Measurements from ENCODE around the gene LNX2.

The LNX2 gene

DNA sequence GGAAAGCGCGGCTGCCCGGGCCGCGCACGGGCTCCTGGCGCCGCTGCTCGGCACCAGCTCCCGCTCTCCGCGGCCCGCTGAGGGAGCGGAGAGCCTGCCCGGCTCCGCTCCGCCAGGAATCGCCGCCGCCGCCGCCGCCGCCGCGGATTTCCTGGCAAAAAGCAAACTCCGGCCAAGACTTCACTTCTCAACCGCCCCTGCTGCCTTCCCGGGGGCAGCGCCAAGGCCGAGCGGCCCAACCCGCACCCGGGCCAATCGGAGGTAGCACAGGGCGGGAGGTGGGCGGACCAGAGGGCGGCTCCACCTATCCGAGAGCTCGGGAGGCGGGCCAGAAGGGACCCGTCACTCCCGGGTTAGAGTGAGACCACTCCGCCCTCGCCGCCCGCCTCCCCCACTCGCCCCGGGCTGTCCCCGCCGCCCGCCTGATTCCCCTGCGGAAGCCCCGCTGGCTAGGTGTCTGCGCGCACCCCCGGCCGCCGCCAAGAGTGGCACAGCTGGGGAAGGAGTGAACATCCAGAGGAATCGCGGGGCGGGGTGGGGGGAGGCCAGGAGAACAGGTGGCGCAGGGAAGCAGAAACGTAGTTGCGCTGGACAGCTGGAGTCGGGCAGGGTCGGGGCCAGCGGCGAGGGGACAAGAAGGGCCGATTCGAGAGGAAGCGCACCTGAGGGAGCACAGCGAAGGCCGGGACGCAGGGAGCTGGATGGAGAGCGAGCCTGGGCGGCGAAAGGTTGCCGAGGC lies at the start of gene LNX2:
LNX2 (minus strand) TSS at position 153 of the 739 bp plus-strand sequence. CDS start 38,826 bp downstream, outside the sequence.
- peak; percentile 93 for DNase-seq (ENCODE audit: low read depth)

DNA sequence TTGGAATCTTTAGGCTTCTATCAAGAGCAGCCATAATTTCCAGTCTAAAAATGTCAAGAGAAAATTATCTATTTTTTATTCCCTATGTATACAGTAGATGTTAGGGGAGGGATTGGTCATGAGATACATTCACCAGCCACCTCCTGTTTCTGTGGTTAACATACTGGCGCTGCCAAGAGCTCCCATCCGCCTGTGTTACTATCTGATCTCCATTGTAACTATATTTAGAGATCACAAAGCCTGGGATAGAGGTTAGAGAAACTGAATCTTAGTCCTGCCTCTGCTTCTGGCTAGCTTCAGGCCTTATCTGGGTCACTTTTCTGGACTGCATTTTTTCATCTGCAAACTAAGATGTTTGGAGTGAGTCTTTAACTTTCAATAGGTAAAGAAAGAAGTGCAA lies 47.6 kb upstream of the LNX2 start:
- no peak for DNase-seq (ENCODE audit: low read depth)

DNA sequence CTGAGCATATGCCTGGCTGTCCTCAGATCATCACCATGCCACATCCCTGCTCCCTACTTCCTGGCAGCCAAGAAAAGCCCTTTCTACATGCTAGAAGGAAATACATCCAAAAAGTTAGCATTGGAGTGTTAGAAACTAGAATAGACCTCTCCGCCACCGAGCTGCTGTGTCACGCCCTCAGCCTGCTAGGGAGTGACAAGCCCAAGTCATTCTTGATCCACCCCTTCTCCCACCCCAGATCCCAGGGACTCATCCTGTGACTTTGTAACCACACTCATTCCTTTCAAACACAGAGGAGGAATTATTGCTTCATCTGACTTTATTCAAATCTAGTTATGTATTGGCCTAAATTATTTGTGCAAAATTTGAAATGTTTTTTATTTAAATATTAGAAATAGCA lies 46.6 kb upstream of the LNX2 start:
- no peak for DNase-seq (ENCODE audit: low read depth)

DNA sequence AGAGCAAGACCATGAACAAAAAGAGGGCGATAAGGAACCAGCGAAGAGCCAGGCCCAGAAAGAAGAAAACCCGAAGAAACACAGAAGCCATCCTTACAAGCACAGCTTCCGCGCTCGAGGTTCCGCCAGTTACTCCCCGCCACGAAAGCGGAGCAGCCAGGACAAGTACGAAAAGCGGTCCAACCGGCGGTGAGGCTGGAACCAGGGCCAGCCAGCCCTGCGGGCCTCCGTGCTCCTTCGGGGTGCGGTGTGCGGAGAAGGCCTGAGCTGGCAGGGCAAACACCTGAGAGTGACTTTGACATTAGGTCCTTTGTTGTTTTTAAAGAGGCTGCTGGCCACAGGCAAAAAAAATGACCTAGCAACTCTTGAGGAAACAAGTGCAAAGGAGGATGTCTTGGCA lies 45.4 kb upstream of the LNX2 start:
- DNase-seq (ENCODE audit: low read depth): no peak

DNA sequence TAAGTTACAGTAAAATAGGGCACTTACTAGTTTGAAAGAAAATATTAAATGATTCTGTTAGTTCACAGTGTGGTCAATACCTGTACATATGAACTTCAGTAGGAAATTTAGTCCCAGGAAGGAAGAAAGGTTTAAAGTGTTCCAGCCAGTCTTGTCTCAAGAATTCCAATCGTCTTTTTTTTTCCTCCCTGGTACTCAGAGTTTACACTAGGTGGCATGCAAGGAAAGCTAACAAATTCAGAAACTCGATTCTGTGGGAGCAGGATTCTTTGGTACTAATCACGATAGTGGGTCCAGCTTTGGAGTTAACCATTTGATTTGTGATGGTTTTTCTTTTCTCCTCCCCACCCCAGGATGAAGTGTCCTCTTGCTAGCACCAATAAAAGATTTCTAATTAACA lies 45.0 kb upstream of the LNX2 start:
- DNase-seq (ENCODE audit: low read depth): no peak

DNA sequence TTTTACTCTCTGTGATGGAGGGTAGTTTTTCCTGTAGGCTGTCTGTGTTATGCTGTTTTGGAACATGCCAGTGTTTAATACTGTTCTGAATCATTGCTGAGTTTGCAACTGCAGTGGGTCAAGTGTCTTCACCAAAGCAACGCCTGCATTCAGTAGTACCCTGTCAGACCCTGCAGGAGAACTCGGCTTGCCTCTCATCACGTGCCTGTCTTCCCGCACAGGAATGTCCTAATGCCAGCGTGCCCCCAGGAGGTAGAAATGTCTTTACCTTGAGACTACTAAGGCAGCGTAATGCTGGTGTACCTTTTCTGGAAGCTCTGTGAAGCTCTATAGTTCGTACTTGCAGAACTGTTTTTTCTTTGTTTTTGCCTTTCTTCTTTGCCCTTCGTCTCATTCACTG lies 43.6 kb upstream of the LNX2 start:
- DNase-seq (ENCODE audit: low read depth): no peak

DNA sequence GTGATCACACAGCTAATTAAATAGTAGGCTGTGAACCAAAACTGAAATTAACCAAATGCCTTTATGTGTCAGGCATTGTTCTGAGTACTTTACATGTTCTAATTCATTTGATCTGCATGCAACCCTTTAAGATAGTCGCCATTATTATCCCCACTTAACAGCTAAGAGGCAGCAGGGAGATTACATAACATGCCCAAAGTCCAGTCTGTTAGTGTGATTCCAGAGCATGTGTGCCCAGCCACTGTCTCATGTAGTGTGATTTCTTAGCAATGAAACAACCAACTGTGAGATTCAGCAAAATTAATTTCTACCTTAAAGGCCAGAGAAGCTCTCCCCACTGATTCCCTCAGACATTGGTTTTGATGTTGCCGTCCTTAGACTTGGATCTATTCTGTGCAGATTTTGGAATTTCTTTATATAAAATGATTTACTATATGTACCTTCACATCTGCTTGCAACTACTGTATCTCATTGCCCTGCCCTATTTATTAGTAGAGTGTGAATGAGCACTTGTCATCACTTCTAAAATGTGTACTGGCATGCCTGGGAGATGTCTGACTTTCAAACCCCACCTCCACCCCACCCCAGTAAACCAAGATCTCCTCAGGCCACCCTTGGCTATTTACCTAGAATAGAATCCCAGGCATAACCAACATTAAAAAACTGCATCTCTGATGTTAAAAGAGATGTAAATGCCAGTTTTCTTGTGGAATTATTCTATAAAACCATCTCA lies 42.6 kb upstream of the LNX2 start:
- no peak for DNase-seq (ENCODE audit: low read depth)

DNA sequence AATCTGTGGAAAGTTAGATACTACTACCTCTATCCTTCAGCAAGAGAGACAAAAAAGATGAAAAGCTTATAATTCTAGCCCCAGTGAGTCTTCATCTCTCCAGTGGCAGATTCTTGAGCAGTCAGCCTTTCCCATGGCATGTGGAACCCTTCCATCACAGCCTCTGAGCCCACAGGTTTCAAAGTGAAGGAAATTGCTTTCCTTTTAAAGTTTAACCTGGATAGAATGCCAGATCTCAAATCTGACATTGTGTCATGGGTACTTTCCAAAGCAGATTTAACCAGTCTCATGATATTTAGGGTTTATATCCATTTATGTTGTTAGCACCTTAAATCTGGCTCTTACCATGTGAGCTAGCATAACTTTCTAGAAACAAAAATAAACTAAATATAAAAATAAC lies 40.7 kb upstream of the LNX2 start:
- DNase-seq (ENCODE audit: low read depth): no peak

DNA sequence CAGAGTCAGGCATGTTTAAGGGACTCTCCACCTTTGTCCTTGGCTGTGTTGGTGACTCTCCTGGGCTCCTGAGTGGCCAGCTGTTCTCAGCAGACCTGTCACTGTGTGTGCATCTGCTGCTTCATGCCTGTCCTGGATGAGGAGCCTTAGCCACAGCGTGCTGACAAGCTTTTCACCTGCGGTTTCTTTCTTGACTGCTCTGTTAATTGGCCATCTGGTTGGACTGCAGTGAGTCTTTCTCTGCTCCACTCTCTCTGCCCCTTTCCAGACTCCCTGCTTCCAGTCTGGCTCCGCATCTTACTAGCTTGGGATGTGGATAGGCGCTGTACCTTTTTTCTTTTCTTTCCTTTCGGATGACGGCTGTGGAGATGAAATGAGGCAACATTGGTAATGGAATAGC lies 40.2 kb upstream of the LNX2 start:
- no peak for DNase-seq (ENCODE audit: low read depth)

DNA sequence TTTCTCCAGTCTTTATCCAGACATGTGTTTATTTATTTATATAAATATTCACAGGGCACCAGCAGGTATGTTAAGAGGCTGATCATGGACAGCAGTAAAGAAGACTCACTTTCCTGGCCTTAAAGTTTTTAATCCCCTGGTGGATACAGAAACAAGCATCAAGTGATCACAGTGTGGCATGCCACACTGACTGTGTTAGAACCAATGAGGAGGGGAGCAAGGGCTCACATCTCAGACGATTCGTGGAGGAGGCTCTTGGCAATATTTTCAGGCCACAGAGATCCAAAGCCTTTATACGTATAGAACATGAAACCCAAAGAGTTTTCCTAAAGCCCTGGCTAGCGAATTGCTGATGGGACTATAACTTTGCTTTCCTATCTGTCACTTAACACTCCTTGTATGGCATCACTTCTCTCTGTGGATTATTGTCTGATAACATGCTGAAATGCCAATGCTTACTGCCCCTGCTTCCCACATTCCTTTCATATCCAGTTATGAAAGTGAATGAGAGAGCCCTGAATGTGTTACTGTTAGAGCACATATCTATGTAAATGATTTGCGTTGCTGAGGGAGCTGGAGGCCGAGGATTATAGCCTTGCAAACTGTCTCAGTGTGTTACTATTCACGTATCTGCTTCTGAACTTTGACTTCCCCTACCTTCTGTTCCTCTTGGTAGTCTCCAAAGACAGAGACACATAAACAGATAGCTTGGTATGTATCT lies 39.0 kb upstream of the LNX2 start:
- DNase-seq (ENCODE audit: low read depth): no peak

DNA sequence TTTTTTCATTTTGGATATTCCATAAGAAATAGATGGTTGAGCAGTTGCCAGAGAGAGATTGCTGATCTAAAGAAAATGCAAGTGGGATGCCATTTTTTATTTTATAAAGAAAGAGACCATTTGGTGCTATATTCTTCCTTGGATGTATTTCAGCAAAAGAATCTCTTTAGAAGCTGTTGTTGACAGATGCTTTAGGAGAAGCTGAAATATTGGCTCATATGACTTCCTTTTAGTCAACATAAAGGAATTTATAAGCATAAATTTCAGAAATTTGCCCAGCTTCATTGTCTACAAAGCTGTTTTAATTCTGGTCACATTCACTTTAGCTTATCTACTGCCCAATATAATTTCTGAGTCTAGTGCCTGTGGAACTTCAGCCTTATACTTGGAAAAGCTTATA lies 38.2 kb upstream of the LNX2 start:
- DNase-seq (ENCODE audit: low read depth): no peak

DNA sequence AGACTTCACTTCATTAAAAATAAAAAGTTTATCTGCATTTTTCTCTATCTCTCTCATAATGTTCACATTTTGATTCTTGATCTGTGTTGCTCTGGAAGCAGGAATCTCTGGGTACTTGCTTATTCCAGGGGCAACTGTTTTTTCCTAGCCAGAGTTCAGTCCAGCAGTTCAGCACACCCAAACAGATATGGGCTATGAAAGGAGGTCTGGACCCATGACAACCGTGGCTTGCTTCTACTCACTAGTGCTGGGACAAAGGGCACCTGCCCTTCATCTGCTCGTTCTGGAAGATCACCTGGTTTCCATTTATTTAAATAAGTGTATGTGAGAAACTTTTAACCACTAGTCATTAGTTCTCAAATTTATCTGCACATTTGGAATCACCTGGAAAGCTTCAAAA lies 37.4 kb upstream of the LNX2 start:
- DNase-seq (ENCODE audit: low read depth): no peak

DNA sequence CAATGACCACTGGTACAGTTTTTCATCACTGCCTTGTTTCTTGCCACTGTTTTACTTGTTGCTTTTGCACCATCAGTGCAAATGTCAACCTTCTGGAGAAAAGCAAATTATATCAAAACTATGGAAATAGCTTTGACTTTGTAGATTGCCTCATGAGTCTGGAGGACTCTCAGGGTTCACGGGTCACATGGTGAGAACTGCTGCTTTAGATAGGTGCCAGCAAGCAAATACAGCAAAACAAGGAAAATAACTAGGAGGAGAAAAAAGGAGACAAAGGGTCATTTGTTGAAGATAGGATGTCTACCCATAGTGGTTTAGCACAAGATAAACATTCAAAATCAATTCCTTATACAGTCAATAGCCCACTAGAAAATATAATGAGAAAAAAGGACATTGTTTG lies 34.5 kb upstream of the LNX2 start:
- no peak for DNase-seq (ENCODE audit: low read depth)

DNA sequence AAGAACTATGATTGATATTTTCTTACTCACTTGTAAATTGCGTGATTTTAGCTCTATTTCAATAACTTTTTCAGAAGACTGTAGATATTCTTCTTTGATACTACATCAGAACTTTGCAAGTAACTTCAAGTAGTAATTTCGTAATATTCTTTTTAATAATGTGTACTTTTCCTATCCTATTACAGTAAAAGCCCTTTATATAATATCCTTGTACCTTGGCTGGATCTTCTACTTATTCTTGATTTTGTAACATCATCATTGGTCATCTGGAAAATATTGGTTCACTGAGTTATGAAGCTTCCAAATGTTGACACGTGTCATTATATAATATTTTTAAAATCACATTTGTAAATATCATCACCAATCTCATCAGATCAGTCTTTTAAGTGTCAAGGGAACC lies 33.7 kb upstream of the LNX2 start:
- no peak for DNase-seq (ENCODE audit: low read depth)

DNA sequence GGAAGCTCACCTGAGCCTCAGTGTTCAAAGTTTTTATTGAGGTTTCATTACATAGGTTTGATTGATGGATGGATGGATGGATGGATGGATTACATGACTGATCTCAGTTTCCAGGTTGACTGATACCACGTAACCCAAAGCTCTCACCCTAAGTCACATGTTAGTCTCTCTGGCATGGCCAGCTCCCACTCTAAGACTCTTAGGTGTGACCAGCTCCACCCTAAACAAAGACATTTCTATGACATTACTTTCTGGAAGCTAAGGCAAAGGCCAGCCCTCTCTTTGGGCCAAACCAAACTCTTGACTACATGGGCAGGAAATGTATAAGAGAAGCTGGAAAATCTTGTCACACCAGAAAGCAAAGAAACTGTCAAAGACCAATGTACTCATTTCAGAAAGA lies 30.0 kb upstream of the LNX2 start:
- DNase-seq (ENCODE audit: low read depth): no peak

DNA sequence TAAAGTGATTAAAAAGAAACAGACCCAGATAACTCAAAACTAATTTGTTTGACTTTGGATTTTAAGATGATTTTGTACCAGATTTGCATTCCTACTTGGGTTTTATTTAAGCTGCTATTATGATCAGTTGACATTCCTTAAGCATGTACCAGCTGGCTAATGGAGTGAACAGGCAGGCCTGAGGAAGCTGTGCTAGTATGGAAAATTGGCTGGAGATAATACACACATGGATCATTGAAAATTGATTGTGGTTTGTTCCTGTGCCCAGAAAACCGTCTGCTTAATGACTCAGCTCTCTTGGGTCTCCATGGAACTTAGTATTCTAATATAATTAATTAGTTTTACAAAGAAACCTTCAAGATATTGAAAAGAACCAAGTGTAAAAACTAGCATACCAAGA lies 24.0 kb upstream of the LNX2 start:
- no peak for DNase-seq (ENCODE audit: low read depth)

DNA sequence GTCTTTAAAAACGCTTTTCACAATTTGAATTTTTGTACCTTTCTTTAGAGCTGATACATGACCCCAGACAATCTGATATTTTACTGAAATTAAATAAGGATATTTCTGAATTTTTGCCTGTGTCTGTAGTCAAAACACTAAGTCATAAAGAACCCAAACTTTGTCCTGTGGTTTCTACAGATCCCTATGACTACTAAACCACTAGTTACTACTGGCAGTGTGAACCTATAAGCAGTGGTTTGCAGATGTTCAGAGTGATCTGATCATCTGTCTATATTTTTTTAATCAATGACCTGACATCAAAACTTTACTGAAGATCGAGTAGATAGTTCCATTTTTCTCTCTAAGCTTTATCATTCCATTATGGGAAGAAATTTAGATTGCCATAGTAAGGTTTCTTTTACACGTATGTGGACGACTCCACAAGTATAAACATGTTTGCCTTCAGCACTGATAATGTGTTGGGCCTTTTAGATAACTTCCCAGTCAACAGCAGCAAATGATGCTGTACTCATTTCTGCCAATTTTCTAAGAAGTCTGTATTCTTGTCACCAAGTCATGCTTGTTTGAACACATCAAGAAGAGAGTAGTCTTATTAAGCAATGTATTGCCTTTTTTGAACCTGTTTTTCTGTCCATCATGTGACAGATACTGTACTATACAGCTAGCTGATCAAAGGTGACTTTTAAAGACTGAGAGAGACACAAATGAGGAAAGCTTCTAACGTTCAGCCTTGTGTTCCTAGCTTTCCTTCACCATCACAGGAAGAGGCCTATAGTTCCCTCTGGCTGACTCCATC lies 23.2 kb upstream of the LNX2 start:
- no peak for DNase-seq (ENCODE audit: low read depth)

DNA sequence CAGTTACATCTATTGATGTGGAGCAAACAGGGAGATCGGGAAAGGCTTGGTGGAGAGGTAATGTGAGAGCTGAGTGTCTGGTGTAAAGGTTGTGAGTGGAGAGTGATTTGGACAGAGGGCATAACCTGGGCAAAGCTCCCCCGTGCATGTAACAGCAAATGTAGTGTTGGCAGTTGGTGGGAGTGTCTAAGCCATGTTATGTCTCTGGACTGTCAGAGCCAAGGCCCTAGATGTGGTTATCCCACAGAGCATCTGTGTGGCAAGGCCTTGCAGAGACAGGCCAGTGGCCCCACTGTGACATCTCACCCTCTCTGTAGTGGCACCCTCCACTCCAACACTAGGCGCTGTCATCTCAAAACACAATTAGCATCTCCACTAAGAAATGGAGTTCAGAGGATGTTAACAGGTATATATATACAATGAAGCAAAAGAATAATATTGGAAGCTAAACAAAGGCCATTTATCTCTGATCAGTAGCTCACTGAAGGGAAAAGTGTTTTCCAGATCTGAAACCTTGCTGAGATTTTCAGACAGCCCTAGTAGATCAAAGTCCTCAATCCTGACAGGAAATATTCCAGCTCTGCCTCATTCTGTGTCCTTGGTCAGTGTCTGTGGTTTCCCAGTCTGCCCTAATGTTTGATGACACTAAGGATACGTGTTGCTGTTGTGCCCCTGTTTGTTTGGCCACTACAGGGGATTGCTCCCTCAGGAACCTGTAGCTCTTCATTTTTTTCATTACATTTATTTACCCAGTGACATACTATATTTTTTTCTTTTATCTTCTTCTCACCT lies 21.6 kb upstream of the LNX2 start:
- no peak for DNase-seq (ENCODE audit: low read depth)

DNA sequence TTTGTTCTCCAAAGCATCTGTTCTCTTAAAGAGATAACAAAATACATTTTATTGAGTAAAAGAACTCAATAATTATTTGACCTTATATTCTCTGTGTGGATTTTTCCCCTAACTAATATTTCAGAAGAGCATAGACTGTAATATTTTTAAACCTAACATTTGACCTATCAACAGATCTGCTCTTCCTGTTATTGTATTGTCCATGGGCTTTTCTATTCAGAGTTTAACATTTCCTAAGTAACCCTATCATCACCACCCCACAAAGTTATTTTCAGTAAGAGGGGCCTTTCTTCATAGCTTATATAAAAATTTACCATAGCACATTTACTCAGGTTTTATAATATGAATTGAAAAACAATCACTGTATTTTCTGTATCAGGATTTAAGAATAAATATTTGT lies 18.9 kb upstream of the LNX2 start:
- no peak for DNase-seq (ENCODE audit: low read depth)

DNA sequence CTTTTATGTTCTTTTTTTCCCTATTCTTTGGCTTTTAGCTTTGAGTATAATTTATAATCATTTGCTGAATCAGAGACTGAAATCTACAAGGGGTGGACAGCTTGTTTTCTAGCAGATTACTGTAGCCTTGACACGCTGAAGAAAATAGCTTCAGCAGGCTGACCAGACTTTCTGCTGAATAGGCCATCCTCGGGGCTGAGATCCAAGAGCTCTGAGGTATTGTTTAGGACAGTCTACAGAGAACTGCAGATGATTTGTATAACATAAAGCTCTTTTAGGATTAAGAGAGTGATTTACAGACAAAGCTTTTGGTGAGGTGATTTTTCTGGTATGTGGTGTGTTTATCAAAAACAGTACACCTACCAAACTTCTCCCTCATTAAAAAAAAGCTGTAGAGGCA lies 18.2 kb upstream of the LNX2 start:
- DNase-seq (ENCODE audit: low read depth): no peak

DNA sequence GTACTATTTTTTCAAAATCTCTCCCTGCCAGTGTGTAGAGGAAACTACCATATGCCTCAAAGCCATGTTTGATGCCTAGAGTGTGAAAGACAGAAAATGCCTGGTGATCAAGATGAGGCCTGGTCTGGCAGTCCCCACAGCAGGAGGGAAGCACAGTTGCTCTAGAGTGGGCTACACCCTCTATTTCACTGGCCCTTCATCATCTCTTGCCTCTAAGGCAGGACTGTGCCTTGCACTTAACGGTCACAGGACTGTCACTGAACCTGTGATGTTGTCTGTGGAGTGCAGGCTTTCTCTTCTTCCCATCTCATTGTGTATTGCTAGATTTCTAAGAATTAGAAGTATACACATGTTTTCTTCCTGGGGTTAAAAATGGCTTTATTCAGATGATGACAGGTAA lies 17.7 kb upstream of the LNX2 start:
- no peak for DNase-seq (ENCODE audit: low read depth)

DNA sequence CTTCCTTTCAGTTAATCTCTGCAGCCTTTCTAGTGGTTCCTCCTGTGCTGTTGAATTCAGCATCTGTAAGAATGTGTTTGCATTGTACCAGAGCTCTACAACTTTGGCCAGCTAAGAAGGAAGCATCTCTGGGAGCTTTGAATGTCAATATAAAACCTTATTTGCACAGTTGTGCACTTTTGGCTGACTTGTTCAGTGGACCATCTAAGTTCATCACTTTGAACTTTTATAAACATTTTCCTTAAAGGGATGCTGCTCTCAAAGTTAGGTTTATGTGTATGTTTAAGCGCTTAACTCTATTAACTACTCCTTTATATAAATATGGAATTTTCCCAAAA lies 16.9 kb upstream of the LNX2 start:
- DNase-seq (ENCODE audit: low read depth): no peak
